ENCODE results near the gene MRAS.
A peak's percentile ranks its signal among the peaks of the same experiment; 100 is the strongest.

Gene MRAS

GRCh38 chr3:138347960-138348753, at the start of gene MRAS:
Gene MRAS (plus strand): TSS chr3:138348579. CDS start chr3:138372884, 24,305 bp downstream.
- no peak for DNase-seq (ENCODE audit: low read depth)

GRCh38 chr3:138300647-138301046, 47.7 kb upstream of the MRAS start:
- DNase-seq (ENCODE audit: low read depth): no peak

- DNase-seq (ENCODE audit: low read depth): no peak
Observed at GRCh38 chr3:138303474-138303873, 44.9 kb upstream of the MRAS start.

GRCh38 chr3:138307899-138308298, 40.5 kb upstream of the MRAS start:
- no peak for DNase-seq (ENCODE audit: low read depth)

- no peak for DNase-seq (ENCODE audit: low read depth)
Observed at GRCh38 chr3:138308783-138309182, 39.6 kb upstream of the MRAS start.

GRCh38 chr3:138310494-138310893, 37.9 kb upstream of the MRAS start:
- no peak for DNase-seq (ENCODE audit: low read depth)

- DNase-seq (ENCODE audit: low read depth): no peak
Observed at GRCh38 chr3:138314751-138315150, 33.6 kb upstream of the MRAS start.

- DNase-seq (ENCODE audit: low read depth): no peak
Observed at GRCh38 chr3:138317687-138318086, 30.7 kb upstream of the MRAS start.

- DNase-seq (ENCODE audit: low read depth): no peak
Observed at GRCh38 chr3:138323971-138324370, 24.4 kb upstream of the MRAS start.

- DNase-seq (ENCODE audit: low read depth): no peak
Observed at GRCh38 chr3:138325990-138326389, 22.4 kb upstream of the MRAS start.

- DNase-seq (ENCODE audit: low read depth): no peak
Observed at GRCh38 chr3:138326866-138327595, 21.3 kb upstream of the MRAS start.

GRCh38 chr3:138327831-138328230, 20.5 kb upstream of the MRAS start:
- DNase-seq (ENCODE audit: low read depth): no peak

- DNase-seq (ENCODE audit: low read depth): no peak
Observed at GRCh38 chr3:138328341-138328740, 20.0 kb upstream of the MRAS start.

GRCh38 chr3:138329127-138329983, 19.0 kb upstream of the MRAS start, which contains the start of gene NME9:
Gene NME9 (minus strand): TSS chr3:138329851. CDS start chr3:138329335, 516 bp downstream.
- DNase-seq (ENCODE audit: low read depth): peak; percentile 80

GRCh38 chr3:138329984-138330293, 18.4 kb upstream of the MRAS start:
- no peak for DNase-seq (ENCODE audit: low read depth)

- DNase-seq (ENCODE audit: low read depth): no peak
Observed at GRCh38 chr3:138331143-138331894, 17.1 kb upstream of the MRAS start.

GRCh38 chr3:138332472-138333073, 15.8 kb upstream of the MRAS start:
- DNase-seq (ENCODE audit: low read depth): no peak

- DNase-seq (ENCODE audit: low read depth): no peak
Observed at GRCh38 chr3:138334608-138335007, 13.8 kb upstream of the MRAS start.

- DNase-seq (ENCODE audit: low read depth): no peak
Observed at GRCh38 chr3:138336454-138336999, 11.9 kb upstream of the MRAS start.

- DNase-seq (ENCODE audit: low read depth): no peak
Observed at GRCh38 chr3:138338244-138338643, 10.1 kb upstream of the MRAS start.

- no peak for DNase-seq (ENCODE audit: low read depth)
Observed at GRCh38 chr3:138338811-138339210, 9.6 kb upstream of the MRAS start.

Measured in activated gamma-delta T cell treated with anti-CD3 and anti-CD28 coated beads, Interleukin-2, amount 50 U/mL, for 16 hours (primary cell).